Activated B cell treated with CpG ODN at 0.5 μM for 24 hours (primary cell): Measurements from ENCODE around the gene RAPGEF2. TPM values are rescaled to one million over a fixed set of nuclear protein-coding genes. Genes with fewer than 3 reads are reported as not detected.
"Not testable (repeated sequence)": the region's sequence is repeated elsewhere in the genome, so short reads cannot be mapped to it uniquely, and the experiment has no call there.

Source experiments
- ATAC-seq: fragments of 200-7000 bp; cut with Tn5 transposase; one replicate; pipeline ENCODE4 v1.10.0; 2021; ENCODE audit warnings: low read depth, mild to moderate bottlenecking, moderate library complexity
- CTCF ChIA-PET: fragments of 350-600 bp; sonication (Branson Sonifier 250); formaldehyde crosslinking; loops from one replicate; lab custom pipeline; 2021; ENCODE audit warnings: antibody characterized with exemption; lab: Charles Lee
- POLR2A ChIA-PET: fragments of 350-600 bp; sonication (Branson Sonifier 250); formaldehyde crosslinking; loops from one replicate; lab custom pipeline; 2021; ENCODE audit warnings: antibody characterized with exemption; lab: Charles Lee
- DNase-seq: peaks from one replicate; pipeline ENCODE4 v3.0.0; 2022
- H3K27ac Mint-ChIP-seq: one replicate; pipeline ENCODE4 v1.8.0; 2020; ENCODE audit warnings: mixed read lengths
- H3K27me3 Mint-ChIP-seq: one replicate; pipeline ENCODE4 v1.8.0; 2021; ENCODE audit warnings: mixed read lengths
- H3K36me3 Mint-ChIP-seq: one replicate; pipeline ENCODE4 v1.8.0; 2021; ENCODE audit warnings: low read depth, mixed read lengths
- H3K4me1 Mint-ChIP-seq: one replicate; pipeline ENCODE4 v1.8.0; 2021; ENCODE audit warnings: mixed read lengths
- H3K4me3 Mint-ChIP-seq: one replicate; pipeline ENCODE4 v1.8.0; 2020; ENCODE audit warnings: mild to moderate bottlenecking, mixed read lengths
- H3K9me3 Mint-ChIP-seq: one replicate; pipeline ENCODE4 v1.8.0; 2020; ENCODE audit warnings: mixed read lengths
- intact Hi-C: fragments of 100-400 bp; cut with micrococcal nuclease; formaldehyde crosslinking; loops from one replicate; pipeline ENCODE4 v1.15.1; 2024
- total RNA-seq: library from RNA; stranded (reverse); gene quantifications from 2 replicates; pipeline ENCODE4 v1.2.3, GENCODE V29; 2022
- TF ChIP-seq, protein P1 (sequence below): fragments of 200-600 bp; IDR thresholded peaks from one replicate; pipeline ENCODE4 v1.8.0; 2022; ENCODE audit warnings: antibody characterized with exemption, mild to moderate bottlenecking

RAPGEF2 gene
- total RNA-seq, 1 donor from 2014 or later: 22.9 TPM

DNA sequence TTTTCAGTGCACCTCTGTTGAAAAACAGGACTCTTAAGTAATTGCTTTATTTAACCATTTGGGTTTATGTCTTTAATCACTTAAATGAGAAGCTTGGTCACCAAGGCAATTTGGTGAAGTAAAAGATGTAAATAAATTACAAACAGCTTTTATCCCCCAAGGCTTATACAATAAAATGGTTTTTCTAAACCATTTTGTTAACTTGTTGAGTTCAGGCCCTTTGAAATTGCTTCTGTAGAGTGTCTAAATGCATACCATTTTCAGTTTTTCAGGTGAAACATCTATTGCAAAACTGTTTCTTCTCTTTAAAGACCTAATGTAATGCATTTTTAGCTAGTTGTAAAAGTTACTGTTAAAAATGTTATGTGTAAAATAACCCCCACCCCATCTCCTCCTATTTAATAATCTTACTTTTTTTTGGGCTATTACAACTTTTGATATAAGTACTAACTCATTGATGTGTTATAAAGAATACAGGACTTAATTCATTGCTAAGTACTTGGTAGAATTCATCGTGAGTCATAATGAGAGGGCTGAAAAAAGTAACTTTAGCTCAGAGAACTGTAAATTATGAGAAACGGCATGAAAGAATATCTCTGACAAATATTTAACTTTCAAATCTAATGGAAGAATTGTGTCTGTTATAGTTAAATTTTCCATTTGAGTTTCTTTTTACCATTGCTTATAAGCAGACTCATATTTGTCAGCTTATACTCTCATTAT lies 4.5 kb downstream of the RAPGEF2 start:
- no peak for ATAC-seq
- intact Hi-C loops: no loop called here
- Mint-ChIP-seq H3K4me1 (peaks cover 31% of the 10 kb centered on the region), H3K27ac (no peak overlapping the region), H3K36me3 (no peaks in the 10 kb centered on the region), H3K4me3 (no peak overlapping the region), H3K27me3 (no peaks in the 10 kb centered on the region), H3K9me3 (no peaks in the 10 kb centered on the region)
- ChIA-PET POLR2A (no interaction called here), CTCF (no interaction called here)
- TF ChIP-seq, protein P1, sequence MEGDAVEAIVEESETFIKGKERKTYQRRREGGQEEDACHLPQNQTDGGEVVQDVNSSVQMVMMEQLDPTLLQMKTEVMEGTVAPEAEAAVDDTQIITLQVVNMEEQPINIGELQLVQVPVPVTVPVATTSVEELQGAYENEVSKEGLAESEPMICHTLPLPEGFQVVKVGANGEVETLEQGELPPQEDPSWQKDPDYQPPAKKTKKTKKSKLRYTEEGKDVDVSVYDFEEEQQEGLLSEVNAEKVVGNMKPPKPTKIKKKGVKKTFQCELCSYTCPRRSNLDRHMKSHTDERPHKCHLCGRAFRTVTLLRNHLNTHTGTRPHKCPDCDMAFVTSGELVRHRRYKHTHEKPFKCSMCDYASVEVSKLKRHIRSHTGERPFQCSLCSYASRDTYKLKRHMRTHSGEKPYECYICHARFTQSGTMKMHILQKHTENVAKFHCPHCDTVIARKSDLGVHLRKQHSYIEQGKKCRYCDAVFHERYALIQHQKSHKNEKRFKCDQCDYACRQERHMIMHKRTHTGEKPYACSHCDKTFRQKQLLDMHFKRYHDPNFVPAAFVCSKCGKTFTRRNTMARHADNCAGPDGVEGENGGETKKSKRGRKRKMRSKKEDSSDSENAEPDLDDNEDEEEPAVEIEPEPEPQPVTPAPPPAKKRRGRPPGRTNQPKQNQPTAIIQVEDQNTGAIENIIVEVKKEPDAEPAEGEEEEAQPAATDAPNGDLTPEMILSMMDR: no peak
- no peak for DNase-seq

DNA sequence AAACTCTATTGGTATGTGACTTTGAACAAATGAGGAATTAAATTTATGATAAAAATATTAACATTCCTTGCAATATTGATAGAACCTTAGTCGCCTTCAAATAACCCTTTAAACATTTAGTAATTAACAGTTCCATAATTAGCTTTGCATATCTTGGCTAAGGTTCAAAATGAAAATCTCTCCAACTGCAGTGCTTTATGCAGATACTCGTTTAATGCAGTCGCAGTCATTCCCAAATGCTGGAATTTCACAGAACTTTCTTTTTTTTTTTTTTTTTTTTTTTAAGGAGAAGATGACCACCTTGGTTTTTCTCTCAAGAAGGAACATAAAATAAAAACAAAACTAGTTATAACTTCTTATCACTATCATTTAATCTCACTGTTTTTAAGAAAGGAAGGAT lies 5.2 kb downstream of the RAPGEF2 start:
- POLR2A ChIA-PET: no interaction called here
- Mint-ChIP-seq H3K36me3 (no peaks in the 10 kb centered on the region), H3K4me1 (peaks cover 31% of the 10 kb centered on the region), H3K27ac (no peak overlapping the region), H3K4me3 (no peak overlapping the region), H3K27me3 (no peaks in the 10 kb centered on the region), H3K9me3 (no peaks in the 10 kb centered on the region)
- intact Hi-C loops: no loop called here
- ATAC-seq: no peak
- CTCF ChIA-PET: no interaction called here
- TF ChIP-seq, protein P1: no peak
- DNase-seq: no peak

DNA sequence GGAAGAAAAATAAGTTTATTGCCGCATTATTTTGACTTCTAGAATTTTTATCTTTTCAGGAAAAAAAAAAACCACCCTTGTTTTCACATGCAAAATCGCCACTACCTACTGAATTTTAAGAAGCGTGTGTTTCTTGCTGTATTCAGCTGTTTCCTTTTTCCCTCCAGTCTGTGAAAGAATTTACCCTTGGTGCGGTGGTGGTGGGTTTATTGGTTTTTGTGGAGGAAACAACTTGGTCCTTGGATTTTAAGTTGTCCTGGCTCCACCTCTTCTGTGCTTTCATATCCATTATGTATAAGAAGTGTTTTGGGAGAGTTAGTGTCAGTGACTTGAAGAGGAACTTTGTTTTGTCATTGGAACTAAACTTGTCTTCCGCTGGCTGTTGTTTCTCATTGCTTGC lies 8.1 kb downstream of the RAPGEF2 start:
- no peak for ATAC-seq
- no peak overlapping the region for H3K27ac Mint-ChIP-seq
- H3K4me3 Mint-ChIP-seq: no peak overlapping the region
- no peaks in the 10 kb centered on the region for H3K27me3 Mint-ChIP-seq
- no peaks in the 10 kb centered on the region for H3K9me3 Mint-ChIP-seq
- H3K4me1 Mint-ChIP-seq: peaks cover 15% of the 10 kb centered on the region
- no peaks in the 10 kb centered on the region for H3K36me3 Mint-ChIP-seq
- CTCF ChIA-PET: no interaction called here
- POLR2A ChIA-PET: no interaction called here
- TF ChIP-seq, protein P1: no peak
- DNase-seq: no peak
- intact Hi-C loops: no loop called here

DNA sequence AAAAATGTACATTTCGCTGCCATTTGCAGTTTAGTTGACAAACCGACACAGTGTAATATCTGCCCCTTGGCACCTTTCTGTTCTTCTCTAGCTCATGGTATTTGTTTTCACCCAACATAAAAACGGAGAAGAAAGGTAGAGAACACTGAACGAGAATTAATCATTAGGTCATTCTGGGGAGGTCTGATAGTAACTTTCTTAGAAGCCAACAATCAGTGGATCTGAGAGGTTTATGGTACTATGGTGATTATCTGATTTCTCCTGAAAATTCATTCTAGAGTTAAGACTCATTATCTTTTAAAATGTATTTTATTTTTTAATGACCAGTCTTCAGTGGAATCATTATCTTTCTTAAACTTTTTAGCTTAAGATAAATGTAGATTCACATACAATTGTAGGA lies 8.5 kb downstream of the RAPGEF2 start:
- H3K27ac Mint-ChIP-seq: no peak overlapping the region
- no peaks in the 10 kb centered on the region for H3K9me3 Mint-ChIP-seq
- CTCF ChIA-PET: no interaction called here
- peaks cover 18% of the 10 kb centered on the region for H3K4me1 Mint-ChIP-seq
- TF ChIP-seq, protein P1: no peak
- no peaks in the 10 kb centered on the region for H3K36me3 Mint-ChIP-seq
- H3K4me3 Mint-ChIP-seq: no peak overlapping the region
- no peaks in the 10 kb centered on the region for H3K27me3 Mint-ChIP-seq
- DNase-seq (no peak), ATAC-seq (no peak)
- intact Hi-C loops: no loop called here
- POLR2A ChIA-PET: no interaction called here

DNA sequence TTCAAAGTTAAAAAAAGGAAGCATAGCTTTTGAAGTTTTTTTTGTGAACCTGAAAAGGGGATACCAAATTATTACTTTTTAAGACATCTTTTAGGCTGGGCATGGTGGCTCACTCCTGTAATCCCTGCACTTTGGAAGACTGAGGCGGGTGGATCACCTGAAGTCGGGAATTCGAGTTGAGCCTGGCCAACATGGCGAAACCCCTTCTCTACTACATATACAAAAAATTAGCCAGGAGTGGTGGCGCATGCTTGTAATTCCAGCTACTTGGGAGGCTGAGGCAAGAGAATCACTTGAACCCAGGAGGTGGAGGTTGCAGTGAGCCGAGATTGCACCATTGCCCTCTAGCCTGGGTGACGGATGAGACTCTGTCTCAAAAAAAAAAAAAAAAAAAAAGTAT lies 10.5 kb downstream of the RAPGEF2 start:
- H3K4me3 Mint-ChIP-seq, H3K27ac Mint-ChIP-seq, H3K36me3 Mint-ChIP-seq, H3K9me3 Mint-ChIP-seq, H3K27me3 Mint-ChIP-seq, ATAC-seq, DNase-seq, CTCF ChIA-PET, intact Hi-C loops: not testable (repeated sequence)
- H3K4me1 Mint-ChIP-seq: peaks cover 13% of the 10 kb centered on the region
- POLR2A ChIA-PET: interaction anchor here (0.7 kb wide), 1 partner anchor 9 kb away, joined by 10 read pairs; no protein-coding TSS in a partner anchor

DNA sequence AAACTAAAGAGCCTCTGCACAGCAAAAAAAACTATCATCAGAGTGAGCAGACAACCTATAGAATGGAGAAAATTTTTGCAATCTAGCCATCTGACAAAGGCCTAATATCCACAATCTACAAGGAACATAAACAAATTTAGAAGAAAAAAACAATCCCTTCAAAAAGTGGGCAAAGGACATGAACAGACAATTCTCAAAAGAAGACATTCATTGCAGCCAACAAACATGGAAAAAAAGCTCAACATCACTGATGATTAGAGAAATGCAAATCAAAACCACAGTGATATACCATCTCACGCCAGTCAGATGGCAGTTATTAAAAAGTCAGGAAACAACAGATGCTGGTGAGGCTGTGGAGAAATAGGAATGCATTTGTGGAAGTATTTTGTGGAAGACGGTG lies 13.2 kb downstream of the RAPGEF2 start:
- ATAC-seq, POLR2A ChIA-PET, H3K36me3 Mint-ChIP-seq, CTCF ChIA-PET, H3K27me3 Mint-ChIP-seq, H3K9me3 Mint-ChIP-seq, H3K4me3 Mint-ChIP-seq, H3K27ac Mint-ChIP-seq, DNase-seq, intact Hi-C loops: not testable (repeated sequence)
- peaks cover 11% of the 10 kb centered on the region for H3K4me1 Mint-ChIP-seq

DNA sequence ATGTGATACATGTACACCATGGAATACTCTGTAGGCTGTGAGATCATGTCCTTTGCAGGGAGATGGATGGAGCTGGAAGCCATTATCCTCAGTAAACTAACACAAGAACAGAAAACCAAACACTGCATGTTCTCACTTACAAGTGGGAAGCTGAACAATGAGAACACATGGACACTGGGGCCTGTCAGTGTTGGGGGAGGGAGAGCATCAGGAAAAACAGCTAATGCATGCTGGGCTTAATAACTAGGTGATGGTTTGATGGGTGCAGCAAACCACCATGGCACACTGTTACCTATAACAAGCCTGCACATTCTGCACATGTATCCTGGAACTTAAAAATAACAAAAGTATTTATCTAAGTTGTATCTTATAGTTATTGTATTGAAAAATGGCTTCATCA lies 13.8 kb downstream of the RAPGEF2 start:
- H3K9me3 Mint-ChIP-seq, H3K27me3 Mint-ChIP-seq, DNase-seq, POLR2A ChIA-PET, intact Hi-C loops, CTCF ChIA-PET, H3K27ac Mint-ChIP-seq, H3K4me3 Mint-ChIP-seq, ATAC-seq, H3K36me3 Mint-ChIP-seq: not testable (repeated sequence)
- peaks cover 11% of the 10 kb centered on the region for H3K4me1 Mint-ChIP-seq
